ENCODE results near the gene EPN1. TPM values are rescaled to one million over a fixed set of nuclear protein-coding genes. Genes with fewer than 3 reads are reported as not detected.

Gene EPN1
- total and polyA plus RNA-seq, 9 of the 15 experiments (the other 6 are each of a cell fraction or from before 2014, with no cell fraction given), result 0.08 to 138 (median 12.7) TPM

GRCh38 chr19:55702131-55702627, 27.2 kb downstream of the EPN1 start (continued):
- TF ChIP-seq CREB3L1 (IDR thresholded peaks at IDR 0.05; ENCODE audit: borderline replicate concordance, low read depth) (peak; percentile 31; the same call in 1 of the 2 replicates), HNRNPUL1 (IDR thresholded peaks at IDR 0.05; ENCODE audit: low read length) (no peak), MYBL2 (IDR thresholded peaks at IDR 0.05; ENCODE audit: low read depth) (no peak), MYBL2 (CRISPR knock-in tag; IDR thresholded peaks at IDR 0.05; ENCODE audit: borderline replicate concordance) (no peak), SP2 (IDR thresholded peaks at IDR 0.05; ENCODE audit: extremely low read depth, low read depth, low read length, poor library complexity, severe bottlenecking) (no peak), ZNF133 (CRISPR knock-in tag; IDR thresholded peaks at IDR 0.05) (no peak), MBD2 (IDR thresholded peaks at IDR 0.05; ENCODE audit: borderline replicate concordance, low read depth) (no peak), ASH1L (IDR thresholded peaks at IDR 0.05; ENCODE audit: borderline replicate concordance, low read depth, partially characterized antibody) (no peak), MCM2 (IDR thresholded peaks at IDR 0.05; ENCODE audit: low read depth) (no peak), RBM25 (IDR thresholded peaks at IDR 0.05; ENCODE audit: low read depth, low read length, severe bottlenecking) (no peak), ARID3B (CRISPR knock-in tag; IDR thresholded peaks at IDR 0.05; ENCODE audit: borderline replicate concordance) (no peak), CTBP1 (IDR thresholded peaks at IDR 0.05; ENCODE audit: borderline replicate concordance) (peak; percentile 93; the same call in 1 of the 2 replicates), ZNF589 (CRISPR knock-in tag; IDR thresholded peaks at IDR 0.05; ENCODE audit: low read depth) (peak; percentile 89), FUS (optimal IDR thresholded peaks at IDR 0.05; ENCODE audit: low read depth, low read length) (no peak), NR0B1 (IDR thresholded peaks at IDR 0.05; ENCODE audit: partially characterized antibody) (no peak), ZNF134 (CRISPR knock-in tag; conservative IDR thresholded peaks at IDR 0.05) (no peak), ZNF764 (CRISPR knock-in tag; IDR thresholded peaks at IDR 0.05; ENCODE audit: low read depth) (no peak), MAFF (IDR thresholded peaks at IDR 0.05; ENCODE audit: low read length) (no peak), XRCC5 (IDR thresholded peaks at IDR 0.05; ENCODE audit: low read depth, low read length) (0 out of 2 replicates have a peak, but pooled peaks have one; percentile 25), TCF7 (IDR thresholded peaks at IDR 0.05; ENCODE audit: borderline replicate concordance) (no peak), ZBTB49 (CRISPR knock-in tag; IDR thresholded peaks at IDR 0.05; ENCODE audit: borderline replicate concordance) (no peak)
